Fibroblast of peridontal ligament (primary cell): ENCODE data around the gene CEACAM18.
"Not testable (repeated sequence)": the region's sequence is repeated elsewhere in the genome, so short reads cannot be mapped to it uniquely, and the experiment has no call there.

Source experiments
- DNase-seq: peaks from one replicate; pipeline ENCODE4 v3.0.0-alpha.2; 2010; ENCODE audit errors: extremely low read depth

The CEACAM18 gene

DNA sequence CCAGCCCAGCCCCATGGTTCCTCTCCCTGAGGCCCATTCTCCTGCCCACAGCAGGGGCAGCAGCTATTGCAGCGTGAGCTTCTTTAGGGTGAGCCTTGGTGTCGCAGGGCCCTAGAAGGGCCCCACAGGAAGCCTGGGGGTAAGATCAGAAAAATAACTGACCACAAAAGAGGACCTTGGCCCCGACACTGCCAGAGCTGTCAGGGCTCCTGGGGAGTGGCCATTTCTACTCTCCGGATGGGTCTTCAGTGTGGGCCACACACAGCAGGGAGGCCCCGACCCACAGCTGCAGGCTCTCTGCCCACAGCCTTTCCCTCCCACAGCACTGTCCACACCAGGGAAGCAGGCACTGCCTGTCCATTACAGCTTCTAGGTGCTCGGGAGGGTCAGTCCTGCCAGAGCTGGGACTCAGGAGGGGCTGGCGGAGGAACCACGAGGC, 16.6 kb upstream of the CEACAM18 start:
- DNase-seq: no peak

DNA sequence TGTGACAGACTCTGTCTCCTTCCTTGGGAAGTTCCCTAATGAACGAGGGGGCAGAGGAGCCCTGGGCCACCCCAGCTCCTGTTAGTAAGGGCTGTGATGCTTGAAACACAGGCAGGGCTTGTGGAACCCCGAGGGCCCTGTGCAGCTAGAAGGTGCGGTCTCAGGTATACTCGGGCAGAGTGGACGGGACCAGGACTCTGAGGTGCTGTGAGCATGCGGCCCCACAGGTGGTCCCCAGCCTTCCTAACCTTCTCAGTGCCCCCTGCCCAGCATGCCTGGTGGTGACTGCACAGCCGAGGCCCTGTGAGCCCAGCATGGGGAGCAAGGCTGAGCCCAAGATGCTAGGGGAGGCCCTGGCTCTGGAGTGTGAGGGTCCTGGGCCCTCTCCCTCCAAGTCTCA, 16.1 kb upstream of the CEACAM18 start:
- DNase-seq: no peak

- no peak for DNase-seq
Observed at GRCh38 chr19:51462681-51463080, 15.7 kb upstream of the CEACAM18 start.

GRCh38 chr19:51463976-51464581, 14.3 kb upstream of the CEACAM18 start:
- not testable (repeated sequence) for DNase-seq

GRCh38 chr19:51466723-51467122, 11.6 kb upstream of the CEACAM18 start:
- no peak for DNase-seq

DNA sequence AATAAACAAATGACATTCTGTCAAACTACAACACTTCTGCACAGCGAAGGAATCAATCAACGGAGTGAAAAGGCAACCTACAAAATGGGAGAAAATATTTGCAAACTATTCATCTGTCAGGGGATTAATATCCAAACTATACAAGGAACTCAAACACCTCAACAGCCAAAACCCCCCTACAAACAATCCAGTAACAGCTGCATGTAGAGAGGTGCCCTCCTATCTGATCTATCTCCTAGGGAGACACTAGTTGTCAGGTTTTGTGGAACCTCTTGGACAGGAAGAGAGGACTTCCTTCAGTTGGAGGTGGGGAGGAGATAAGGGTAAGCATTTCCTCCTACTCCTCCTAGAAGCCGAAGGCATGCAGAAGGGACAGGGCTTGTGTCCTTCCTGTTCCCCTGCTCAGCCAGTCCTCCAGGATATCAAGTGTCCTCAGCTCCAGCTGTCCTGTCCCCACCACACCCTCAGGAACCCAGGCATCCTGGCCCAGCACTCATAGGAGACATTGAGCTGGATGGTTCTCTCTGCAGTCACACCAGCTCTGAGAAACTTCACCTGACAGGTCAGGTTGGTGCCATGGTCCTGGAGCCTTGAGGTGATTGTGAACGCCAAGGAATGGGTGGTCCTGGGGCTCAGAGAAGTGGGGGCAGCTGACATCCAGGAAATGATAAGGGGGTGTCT, 10.3 kb upstream of the CEACAM18 start:
- no peak for DNase-seq

DNA sequence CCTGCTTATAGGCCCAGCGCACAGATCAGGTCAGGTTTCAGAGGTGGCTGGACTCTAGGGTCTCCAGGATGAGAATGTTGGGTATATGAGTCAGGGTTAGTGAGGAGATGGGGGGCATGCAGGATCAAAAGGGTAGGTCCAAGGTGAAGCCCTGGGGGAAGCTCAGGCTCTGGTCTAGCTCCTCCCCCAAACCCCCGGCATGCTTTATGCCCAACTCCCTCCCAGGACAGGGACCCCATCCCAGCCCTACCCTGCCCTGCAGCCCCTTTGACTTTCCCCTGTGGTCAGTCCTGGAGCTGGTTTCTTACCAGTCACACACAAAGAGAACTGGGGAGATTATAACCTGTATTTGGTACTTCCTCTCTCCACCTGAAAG, 9.8 kb upstream of the CEACAM18 start:
- DNase-seq: no peak

- DNase-seq: no peak
Observed at GRCh38 chr19:51469162-51469561, 9.2 kb upstream of the CEACAM18 start.

DNA sequence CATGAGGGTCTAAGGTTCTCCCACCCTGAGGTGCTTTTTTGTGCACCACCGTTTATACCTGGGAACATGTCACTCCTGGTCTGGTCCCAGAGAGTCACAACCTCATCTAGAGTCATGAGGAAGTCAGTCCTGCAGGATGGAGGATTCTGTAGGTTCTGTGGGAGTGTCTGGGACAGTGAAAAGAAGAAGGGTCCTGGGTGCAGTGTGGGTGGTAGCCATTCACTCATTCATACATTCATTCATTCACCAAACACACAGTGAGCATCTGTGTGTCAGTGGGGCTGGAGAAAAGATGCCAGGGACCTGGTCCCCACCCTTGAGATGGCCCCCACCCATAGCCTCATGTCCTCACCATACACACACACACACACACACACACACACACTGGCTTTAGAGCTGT, 8.7 kb upstream of the CEACAM18 start:
- no peak for DNase-seq

GRCh38 chr19:51470966-51471365, 7.4 kb upstream of the CEACAM18 start:
- DNase-seq: no peak

GRCh38 chr19:51471527-51471926, 6.8 kb upstream of the CEACAM18 start:
- DNase-seq: no peak

DNA sequence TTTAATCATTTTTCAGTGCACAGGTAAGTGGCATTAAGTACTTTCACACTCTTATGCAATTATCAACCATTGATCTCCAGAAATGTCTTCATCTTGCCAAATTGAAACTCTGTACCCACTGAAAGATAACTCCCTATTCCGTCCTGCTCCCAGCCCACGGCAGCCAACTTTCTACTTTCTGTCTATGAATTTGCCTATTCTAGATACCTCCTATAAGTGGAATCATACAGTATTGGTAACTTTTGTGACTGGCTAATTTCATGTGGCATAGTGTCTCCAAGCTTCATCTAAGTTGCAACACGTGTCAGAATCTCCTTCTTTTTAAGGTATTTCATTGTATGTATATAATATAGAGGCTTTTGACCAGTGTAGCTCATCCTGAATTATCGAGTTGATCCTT, 5.7 kb upstream of the CEACAM18 start:
- DNase-seq: no peak

GRCh38 chr19:51473009-51473707, 5.2 kb upstream of the CEACAM18 start:
- DNase-seq: peak; percentile 63

DNA sequence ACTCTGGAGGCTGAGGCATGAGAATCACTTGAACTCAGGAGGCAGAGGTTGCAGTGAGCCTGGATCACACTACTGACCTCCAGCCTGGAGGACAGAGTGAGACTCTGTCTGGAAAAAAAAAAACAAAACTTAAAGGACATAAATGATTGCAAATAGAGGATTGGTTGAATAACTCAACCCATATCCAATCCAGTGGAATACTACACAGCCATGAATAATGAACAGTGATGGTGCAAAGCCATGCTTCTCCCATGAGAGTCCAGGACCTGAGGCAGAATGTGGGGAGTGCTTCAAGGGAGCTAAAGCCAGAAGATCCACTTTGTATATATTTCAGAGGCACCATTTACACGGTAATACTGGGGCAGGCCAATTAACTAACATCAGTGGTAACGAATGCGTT, 2.2 kb upstream of the CEACAM18 start:
- no peak for DNase-seq

DNA sequence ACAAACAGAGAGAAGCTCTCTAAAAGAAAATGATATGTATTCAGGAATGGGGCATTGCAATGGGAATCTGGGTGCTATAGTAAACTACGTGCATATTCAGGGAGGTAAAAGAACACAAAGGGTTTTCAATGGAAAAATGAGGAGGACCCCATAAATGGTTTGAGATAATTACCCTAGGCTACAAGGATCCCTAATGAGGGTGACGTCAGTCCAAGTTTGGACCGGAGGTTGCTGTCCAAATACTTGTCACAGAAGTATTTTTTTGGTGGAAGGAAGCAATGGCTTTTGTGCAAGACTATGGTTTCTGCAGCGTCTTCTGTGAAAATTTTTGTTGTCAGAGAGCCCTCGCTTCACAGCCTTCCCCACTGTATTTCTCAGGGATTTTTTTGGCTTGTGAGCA, 995 bp upstream of the CEACAM18 start:
- DNase-seq: no peak

DNA sequence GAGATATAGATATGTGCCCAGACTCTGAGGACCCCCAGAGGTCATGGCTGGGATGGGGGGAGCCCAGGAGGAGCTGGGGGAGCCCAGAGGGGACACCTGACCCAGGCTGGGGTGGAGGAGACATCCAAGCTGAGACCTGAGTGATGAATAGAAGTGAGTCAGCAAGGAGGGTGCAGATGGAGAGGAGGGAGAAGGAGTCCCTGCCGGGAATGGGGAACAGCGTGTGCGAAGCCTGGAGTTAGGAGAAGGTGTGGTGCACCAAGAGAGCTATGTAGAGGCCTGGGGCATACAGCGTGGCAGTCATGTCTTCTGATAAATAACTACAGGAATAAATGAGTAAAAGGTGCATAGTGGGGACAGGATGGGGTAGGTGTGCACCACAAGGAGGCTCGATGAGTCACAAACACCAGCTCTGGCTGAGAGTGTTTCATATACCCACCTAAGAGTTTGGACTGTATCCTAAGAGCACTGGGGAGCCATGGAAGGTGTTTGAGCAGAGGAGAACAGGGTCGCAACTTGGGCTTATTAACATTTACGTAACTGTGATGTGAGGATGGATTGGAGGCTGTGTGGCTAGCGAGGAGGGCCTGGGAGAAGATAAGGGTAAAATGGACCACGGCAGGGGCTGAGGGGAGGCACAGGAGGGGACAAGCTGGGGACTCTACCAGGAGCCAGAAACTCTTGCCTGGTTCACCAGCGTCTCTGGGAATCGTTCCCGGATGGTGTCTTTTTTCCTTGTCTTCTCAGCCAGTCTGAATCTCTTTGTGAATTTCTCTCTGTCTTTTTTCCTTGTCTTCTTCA, 1.4 kb downstream of the CEACAM18 start:
- DNase-seq: no peak

DNA sequence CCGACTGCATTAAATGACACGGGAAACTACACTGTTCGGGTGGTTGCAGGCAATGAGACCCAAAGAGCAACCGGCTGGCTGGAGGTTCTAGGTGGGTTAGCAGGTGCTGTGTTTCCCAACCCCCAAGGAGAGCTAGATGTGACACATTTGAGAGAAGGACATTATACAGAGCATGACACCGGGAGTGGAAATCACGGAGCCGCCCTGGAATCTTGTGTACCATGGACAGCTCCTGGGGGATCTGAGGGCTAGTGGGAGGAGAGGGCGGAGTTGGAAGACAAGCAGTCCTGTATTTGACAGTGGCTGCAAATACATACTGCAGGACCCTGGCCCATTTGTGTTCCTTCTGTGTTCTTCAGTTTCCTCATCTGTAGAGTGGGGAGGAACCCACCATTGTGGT, 2.3 kb downstream of the CEACAM18 start:
- DNase-seq: no peak

GRCh38 chr19:51485960-51486660, 7.8 kb downstream of the CEACAM18 start:
- no peak for DNase-seq

DNA sequence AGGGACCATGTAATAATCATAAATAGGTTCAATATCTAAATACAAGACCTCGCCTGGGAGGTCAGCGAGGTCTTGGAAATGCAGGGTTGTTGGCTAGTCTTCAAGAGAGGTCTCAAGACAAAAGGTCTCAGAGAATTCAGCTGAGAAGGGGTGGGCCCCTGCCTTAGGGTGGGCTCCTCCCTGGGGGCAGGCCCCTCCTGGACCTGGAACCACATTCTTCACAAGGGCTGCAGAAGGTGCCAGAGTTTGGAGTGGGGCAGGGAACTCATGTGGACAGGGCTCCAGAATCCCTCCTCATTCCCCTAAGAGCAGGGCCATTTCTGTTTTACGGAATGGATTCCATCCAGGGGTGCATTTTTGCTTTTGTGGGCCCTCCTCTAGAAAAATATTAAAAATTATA, 10.2 kb downstream of the CEACAM18 start:
- no peak for DNase-seq

DNA sequence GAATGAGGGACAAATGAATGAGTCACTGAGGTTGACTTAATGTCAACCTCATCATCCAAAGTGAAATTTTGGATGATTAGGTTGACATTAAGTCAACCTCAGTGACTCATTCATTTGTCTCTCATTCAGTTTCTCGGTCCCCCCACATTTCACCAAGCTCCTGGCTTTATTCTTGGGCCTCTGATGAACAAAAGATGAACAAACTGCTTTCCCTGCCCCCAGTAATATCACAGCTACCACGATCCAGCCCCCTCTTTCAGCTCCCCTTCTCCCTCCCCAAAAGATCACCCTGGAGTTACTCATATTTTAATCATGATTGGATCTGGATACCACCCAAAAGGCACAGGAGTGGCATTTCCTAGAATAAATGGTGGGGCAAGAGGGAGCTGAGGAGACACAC, 10.8 kb downstream of the CEACAM18 start:
- DNase-seq: no peak

DNA sequence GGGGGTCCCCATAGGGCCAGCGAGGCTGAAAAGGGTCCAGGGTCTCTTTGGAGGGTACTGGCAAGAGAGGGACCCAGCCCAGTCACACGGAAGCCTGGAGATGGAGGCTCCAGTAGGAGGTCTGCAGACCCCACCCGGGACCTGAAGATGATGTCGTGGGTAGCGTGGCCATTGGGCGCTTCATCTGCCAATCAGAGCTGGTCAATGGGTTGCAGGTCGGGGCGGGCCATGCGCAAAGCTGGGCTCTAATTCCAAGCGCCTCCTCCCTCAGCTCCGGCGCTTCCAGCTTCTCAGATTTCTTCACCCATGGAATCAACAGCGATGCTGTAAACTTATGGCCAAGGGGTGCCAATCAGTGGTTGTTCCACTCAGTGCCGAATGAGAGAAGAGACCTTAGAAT, 12.3 kb downstream of the CEACAM18 start:
- no peak for DNase-seq

GRCh38 chr19:51491586-51491985, 13.2 kb downstream of the CEACAM18 start:
- no peak for DNase-seq
